GM19193 (cell line): ENCODE results near the gene TRAK1.

ENCODE experiments used
- POLR2A ChIP-seq: IDR thresholded peaks from 4 replicates; pipeline ENCODE4 v1.6.1; 2011; ENCODE audit not compliant: insufficient read depth, insufficient read length; ENCODE audit errors: extremely low read depth

TRAK1 gene

DNA sequence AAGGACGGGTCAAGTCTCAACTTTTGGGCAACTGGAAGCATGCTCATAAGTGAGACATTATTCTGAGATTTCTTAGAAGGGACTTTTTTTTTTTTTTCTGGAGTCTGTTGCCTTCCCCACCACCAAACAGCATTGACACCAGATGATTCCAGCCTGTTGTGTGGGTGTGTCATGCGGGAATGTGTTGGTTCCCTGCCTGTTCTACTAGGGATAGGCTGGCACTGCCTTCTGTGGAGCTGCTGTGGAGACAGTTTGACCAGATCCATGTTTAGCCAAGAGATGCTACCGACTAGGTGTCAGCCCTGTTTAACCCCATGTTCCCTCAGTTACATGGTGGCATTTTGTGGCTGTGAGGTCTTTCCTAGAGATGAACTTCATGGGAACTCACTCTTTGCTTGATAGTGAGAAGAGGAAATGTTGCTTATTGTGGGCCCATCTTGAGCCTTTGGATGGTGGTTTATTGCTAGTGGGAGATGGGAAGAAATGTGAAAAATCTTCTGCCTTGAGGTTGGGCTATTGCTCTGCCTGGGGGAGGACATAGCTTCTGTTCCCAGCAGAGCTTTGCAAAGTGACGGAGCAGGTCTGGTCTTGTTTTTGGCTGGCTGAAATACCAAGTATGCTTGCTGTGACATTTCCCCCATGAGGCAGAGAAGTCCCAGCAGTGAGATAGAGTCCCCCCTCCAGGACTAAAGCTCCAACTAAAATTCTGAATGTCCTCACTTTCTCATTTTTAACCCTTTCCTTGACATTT, 31.3 kb downstream of the TRAK1 start:
- no peak for TF ChIP-seq POLR2A

DNA sequence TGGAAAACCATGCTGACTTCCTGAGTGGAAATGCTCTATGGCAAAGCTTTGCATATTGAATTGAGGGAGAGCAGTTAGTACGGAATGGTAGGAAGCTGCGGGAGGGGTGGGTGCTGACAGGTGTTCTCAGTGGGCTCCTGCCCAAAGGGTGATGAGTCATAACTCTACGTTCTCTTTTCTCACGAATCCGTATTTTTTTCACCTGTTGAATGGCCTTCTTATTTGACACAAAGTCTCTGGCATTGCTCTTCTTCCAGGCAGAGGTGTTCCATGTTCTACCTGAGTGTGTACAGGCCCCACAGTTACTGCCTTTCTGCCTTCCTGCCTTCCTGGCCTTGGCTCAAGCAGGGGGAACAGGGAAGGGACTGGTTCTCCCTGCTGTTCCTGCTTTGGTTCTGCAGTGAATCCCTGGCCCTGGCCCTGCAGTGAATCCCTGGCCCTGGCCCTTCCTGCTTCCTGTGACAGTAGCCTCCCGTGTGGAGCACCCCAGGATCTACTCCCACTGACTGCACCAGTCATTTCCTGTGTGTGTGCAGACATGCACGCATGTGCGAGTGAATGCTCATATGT, 31.9 kb downstream of the TRAK1 start:
- TF ChIP-seq POLR2A = no peak

DNA sequence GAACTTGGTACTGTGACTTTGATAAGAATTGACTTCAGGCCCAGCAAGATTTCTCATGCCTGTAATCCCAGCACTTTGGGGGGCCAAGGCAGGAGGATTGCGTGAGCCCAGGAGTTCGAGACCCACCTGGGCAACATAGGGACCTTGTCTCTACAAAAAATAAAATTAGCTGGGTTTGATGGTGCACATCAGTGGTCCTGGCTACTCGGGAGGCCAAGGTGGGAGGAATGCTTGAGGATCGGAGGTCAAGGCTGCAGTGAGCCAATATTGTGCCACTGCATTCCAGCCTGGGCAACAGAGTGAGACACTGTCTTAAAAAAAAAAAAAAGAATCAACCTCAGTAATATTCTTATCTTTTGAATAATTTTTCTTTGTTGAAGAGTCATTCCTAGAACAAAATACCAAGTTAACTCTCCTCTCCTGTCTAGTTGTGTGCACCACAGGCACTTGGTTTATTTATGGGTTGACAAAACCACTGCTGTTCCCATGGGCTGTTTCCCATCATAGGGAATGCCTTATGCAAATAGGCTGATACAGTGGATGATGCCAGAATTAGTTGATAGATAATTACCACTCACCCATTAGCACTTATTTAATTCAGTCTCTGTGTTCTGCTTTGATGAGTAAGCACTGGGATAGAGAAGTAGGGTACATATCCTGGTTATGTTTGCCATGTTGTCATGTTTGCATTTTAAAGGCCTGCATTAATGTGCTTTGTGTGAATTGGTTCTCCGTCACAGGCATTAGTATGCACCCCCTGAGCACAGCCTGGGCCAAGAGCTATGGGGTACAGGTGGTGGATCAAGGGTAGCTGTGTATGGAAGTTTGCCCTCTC, 32.9 kb downstream of the TRAK1 start:
- no peak for TF ChIP-seq POLR2A

DNA sequence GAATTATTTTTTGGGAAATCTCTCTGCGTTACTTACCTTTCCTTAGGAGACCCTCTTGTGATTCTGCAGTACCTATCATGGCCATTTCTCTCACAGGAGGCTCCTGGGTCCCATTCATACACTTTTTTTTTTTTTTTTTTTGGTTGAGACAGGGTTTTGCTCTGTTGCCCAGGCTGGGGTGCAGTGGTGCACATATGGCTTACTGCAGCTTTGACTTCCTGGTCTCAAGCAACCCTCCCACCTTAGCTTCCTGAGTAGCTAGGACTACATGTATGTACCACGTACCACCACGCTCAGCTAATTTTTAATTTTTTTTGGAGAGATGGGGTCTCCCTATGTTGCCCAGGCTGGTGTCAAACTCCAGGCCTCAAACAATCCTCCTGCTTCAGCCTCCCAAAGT, 36.1 kb downstream of the TRAK1 start:
- TF ChIP-seq POLR2A = no peak

DNA sequence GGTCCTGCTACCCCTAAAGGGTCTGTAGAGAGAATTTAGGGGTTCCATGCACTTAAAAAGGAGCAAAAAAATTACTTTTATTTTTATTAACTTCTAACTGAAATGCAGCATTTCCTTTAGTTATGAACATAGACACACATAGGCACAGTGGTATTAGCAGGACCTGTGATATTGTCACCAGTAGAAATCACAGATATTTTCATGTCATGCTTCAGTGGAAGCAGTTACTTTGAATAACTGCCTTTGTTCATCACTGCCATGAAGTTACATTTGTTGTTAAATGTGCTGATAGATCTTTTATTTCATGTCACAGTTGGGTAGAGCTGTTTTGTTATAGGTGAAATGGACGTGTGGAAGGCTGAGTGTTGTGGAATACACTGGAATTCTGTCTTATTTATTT, 37.4 kb downstream of the TRAK1 start:
- TF ChIP-seq POLR2A = no peak

DNA sequence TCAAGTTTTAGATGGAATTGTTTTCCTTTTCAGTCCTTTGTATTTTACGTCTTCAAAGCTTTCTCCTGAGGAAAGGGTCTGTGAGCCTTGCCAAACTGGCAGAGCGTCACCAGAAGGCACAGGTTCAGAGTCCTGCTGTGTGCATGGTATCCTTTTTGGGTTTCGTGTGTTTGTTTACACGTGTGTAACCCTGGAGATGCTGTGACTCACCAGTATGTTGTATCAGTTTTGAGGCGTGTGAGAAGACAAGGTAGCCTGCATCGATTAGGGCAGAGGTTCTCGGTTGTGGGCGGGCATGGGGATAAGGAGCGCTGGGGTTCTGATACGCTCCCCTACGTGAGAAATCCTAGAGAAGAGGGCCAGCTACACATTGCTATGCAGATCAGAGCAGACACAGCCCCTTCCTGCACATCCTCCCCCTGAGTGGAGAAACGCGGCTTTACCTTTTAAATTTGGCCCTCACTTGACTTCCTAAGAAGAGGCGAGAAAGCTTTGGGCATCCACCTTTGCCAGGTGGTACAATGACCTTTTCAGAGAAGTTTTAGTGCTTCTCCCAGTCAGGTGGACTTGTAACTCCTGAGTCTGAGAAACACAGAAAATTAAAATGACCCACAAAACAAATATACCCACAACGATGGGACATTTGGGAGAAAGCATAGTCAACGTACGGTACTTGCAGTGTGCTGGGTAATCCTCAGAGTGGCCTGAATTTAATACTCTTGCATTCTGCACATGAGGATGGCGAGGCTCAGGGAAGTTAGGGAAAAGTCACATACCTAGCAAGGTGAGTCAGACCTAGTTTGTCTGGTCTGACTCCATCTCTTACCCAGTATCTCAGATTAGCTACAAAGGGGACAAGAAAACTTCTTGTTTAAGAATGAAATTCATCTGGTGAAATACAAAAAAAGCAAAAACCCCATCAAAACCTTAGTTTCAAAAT, 38.1 kb downstream of the TRAK1 start:
- TF ChIP-seq POLR2A = no peak

- no peak for TF ChIP-seq POLR2A
These were observed 38.8 kb downstream of the TRAK1 start for GRCh38 chr3:42130007-42130328.

- TF ChIP-seq POLR2A = no peak
These were observed 39.3 kb downstream of the TRAK1 start for GRCh38 chr3:42130329-42131070.

DNA sequence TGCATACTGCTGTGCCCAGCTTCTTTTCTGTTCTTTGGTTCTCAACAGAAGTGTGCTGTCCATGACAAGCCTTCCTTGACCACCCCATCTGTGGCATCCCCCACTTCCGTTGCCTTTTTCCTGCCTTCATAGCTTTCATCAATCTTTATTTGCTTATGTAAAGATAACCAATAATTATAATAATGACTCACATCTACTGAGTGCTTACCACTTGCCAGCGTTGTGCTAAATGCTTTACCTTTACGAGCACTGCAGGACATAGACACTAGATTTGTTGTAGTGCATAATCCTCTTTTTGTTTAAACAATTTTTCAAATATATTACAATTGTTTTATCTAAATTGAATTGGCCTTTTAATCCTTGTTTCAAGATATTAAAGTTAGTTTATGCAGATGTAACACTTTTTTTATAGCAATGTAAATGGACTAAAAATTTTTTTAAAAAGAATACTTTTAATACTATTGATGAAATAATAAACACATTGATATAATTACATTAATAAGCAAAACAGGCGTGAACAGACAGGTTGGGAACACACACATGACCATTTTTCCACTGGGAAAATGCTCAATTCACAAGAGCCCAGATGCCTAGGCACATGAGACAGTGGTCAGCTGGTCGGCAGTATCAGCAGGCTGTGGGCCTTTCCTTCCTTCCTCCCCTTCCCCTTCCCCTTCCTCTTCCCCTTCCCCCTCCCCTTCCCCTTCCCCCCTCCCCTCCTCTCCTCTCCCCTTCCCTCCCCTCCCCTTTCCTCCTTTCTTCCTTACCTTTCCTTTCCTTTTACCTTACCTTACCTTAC, 42.5 kb downstream of the TRAK1 start:
- no peak for TF ChIP-seq POLR2A

- TF ChIP-seq POLR2A = no peak
These were observed 43.8 kb downstream of the TRAK1 start for GRCh38 chr3:42134867-42135464.

- no peak for TF ChIP-seq POLR2A
These were observed 48.7 kb downstream of the TRAK1 start for GRCh38 chr3:42139621-42140453.

GRCh38 chr3:42140665-42141203, 49.6 kb downstream of the TRAK1 start:
- TF ChIP-seq POLR2A = no peak
